ENCODE measurements around the gene STX16. TPM values are rescaled to one million over a fixed set of nuclear protein-coding genes. Genes with fewer than 3 reads are reported as not detected.
"Not testable (repeated sequence)": the region's sequence is repeated elsewhere in the genome, so short reads cannot be mapped to it uniquely, and the experiment has no call there.

STX16 gene
- total RNA-seq, 2 donors from 2014 or later: 91.6 to 114 TPM

GRCh38 chr20:58640446-58640845 is 10.6 kb upstream of the STX16 start:
- Histone ChIP-seq H3K27me3 (ENCODE audit: control insufficient read depth, insufficient read depth, low read length, poor library complexity, severe bottlenecking) (no peaks in the 10 kb centered on the region), H3K27ac (ENCODE audit: low read depth, low read length) (no peak overlapping the region), H3K36me3 (ENCODE audit: control insufficient read depth, insufficient read depth, low read length) (no peaks in the 10 kb centered on the region), H3K4me3 (ENCODE audit: low read length) (no peak overlapping the region), H3K4me1 (ENCODE audit: control insufficient read depth, insufficient read depth, low read length) (no peaks in the 10 kb centered on the region), H3K9me3 (ENCODE audit: control insufficient read depth, low read length) (no peaks in the 10 kb centered on the region), H3K9ac (ENCODE audit: extremely low read depth, low read length, poor library complexity, severe bottlenecking) (no peak overlapping the region)
- no peak for DNase-seq
- no peak for TF ChIP-seq CTCF (conservative IDR thresholded peaks at IDR 0.05)
- peaks cover 29% of the 10 kb centered on the region for H3K27me3 Mint-ChIP-seq (ENCODE audit: insufficient read depth)
- no peak overlapping the region for H3K4me3 Mint-ChIP-seq
- no peak overlapping the region for H3K27ac Mint-ChIP-seq
- no peaks in the 10 kb centered on the region for H3K9me3 Mint-ChIP-seq
- no peaks in the 10 kb centered on the region for H3K36me3 Mint-ChIP-seq (ENCODE audit: low read depth)
- H3K4me1 Mint-ChIP-seq: peaks cover 11% of the 10 kb centered on the region
- WGBS, 2 experiments (ENCODE audit: insufficient coverage in 1 of 2, insufficient read length in 1 of 2): 88 to 89% methylated on average over 9 of the region's 9 CpGs

- no peaks in the 10 kb centered on the region for H3K9me3 Mint-ChIP-seq
- Histone ChIP-seq H3K9ac (ENCODE audit: extremely low read depth, low read length, poor library complexity, severe bottlenecking) (no peak overlapping the region), H3K4me1 (ENCODE audit: control insufficient read depth, insufficient read depth, low read length) (no peaks in the 10 kb centered on the region), H3K36me3 (ENCODE audit: control insufficient read depth, insufficient read depth, low read length) (no peaks in the 10 kb centered on the region), H3K27me3 (ENCODE audit: control insufficient read depth, insufficient read depth, low read length, poor library complexity, severe bottlenecking) (no peaks in the 10 kb centered on the region), H3K4me3 (ENCODE audit: low read length) (no peak overlapping the region), H3K9me3 (ENCODE audit: control insufficient read depth, low read length) (no peaks in the 10 kb centered on the region), H3K27ac (ENCODE audit: low read depth, low read length) (no peak overlapping the region)
- no peak for TF ChIP-seq CTCF (conservative IDR thresholded peaks at IDR 0.05)
- H3K27me3 Mint-ChIP-seq (ENCODE audit: insufficient read depth): peaks cover 36% of the 10 kb centered on the region
- 93 to 95% methylated on average over 9 of the region's 9 CpGs for WGBS, 2 experiments (ENCODE audit: insufficient coverage in 1 of 2, insufficient read length in 1 of 2)
- H3K4me1 Mint-ChIP-seq: peaks cover 25% of the 10 kb centered on the region
- H3K36me3 Mint-ChIP-seq (ENCODE audit: low read depth): no peaks in the 10 kb centered on the region
- H3K4me3 Mint-ChIP-seq: no peak overlapping the region
- peak; percentile 26 for DNase-seq
- no peak overlapping the region for H3K27ac Mint-ChIP-seq
Observed at GRCh38 chr20:58642441-58642840, 8.6 kb upstream of the STX16 start.

- not testable (repeated sequence) for H3K4me3 ChIP-seq (ENCODE audit: low read length); H3K9ac ChIP-seq (ENCODE audit: extremely low read depth, low read length, poor library complexity, severe bottlenecking); H3K36me3 Mint-ChIP-seq (ENCODE audit: low read depth); H3K9me3 ChIP-seq (ENCODE audit: control insufficient read depth, low read length); DNase-seq; H3K27ac ChIP-seq (ENCODE audit: low read depth, low read length); H3K4me3 Mint-ChIP-seq; H3K27ac Mint-ChIP-seq; H3K36me3 ChIP-seq (ENCODE audit: control insufficient read depth, insufficient read depth, low read length); H3K9me3 Mint-ChIP-seq; H3K27me3 ChIP-seq (ENCODE audit: control insufficient read depth, insufficient read depth, low read length, poor library complexity, severe bottlenecking); H3K4me1 ChIP-seq (ENCODE audit: control insufficient read depth, insufficient read depth, low read length)
- 93 to 98% methylated on average over 8 to 9 of the region's 9 CpGs for WGBS, 2 experiments (ENCODE audit: insufficient coverage in 1 of 2, insufficient read length in 1 of 2)
- Mint-ChIP-seq H3K27me3 (ENCODE audit: insufficient read depth) (peaks cover 40% of the 10 kb centered on the region), H3K4me1 (peaks cover 28% of the 10 kb centered on the region)
Observed at GRCh38 chr20:58642896-58643295, 8.2 kb upstream of the STX16 start.

DNA sequence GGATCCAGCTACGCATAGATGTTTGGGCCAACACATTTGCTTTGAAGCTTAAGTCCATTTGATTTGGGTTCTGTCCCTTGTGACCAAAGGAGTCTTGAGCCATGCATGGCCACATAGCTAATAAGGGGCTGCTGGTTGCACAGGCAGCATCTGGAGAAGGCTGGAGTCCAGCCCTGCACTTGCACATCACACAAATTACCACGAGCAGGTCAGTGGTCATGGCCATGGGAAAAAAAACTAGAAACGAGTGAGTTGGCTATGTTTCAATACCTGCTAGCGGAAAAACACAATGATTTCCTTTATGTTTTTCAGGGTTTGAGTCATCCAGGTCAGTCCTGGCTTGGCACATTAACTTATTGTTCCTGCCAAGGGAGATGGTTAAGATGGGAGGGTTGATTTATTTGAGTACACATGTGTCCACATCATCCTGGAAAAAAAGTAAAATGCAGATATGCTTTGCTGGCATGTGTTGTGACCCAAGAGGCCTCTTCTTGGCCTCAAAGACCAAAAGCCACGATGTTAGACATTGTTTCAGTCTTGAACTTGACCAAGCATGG is 5.6 kb upstream of the STX16 start:
- H3K27me3 ChIP-seq (ENCODE audit: control insufficient read depth, insufficient read depth, low read length, poor library complexity, severe bottlenecking): no peaks in the 10 kb centered on the region
- TF ChIP-seq CTCF (conservative IDR thresholded peaks at IDR 0.05): no peak
- Mint-ChIP-seq H3K4me3 (no peak overlapping the region), H3K9me3 (no peaks in the 10 kb centered on the region), H3K27ac (no peak overlapping the region), H3K4me1 (peaks cover 31% of the 10 kb centered on the region), H3K36me3 (ENCODE audit: low read depth) (no peaks in the 10 kb centered on the region), H3K27me3 (ENCODE audit: insufficient read depth) (peaks cover 32% of the 10 kb centered on the region)
- 94 to 96% methylated on average over 2 to 5 of the region's 5 CpGs for WGBS, 2 experiments (ENCODE audit: insufficient coverage in 1 of 2, insufficient read length in 1 of 2)
- H3K9ac ChIP-seq (ENCODE audit: extremely low read depth, low read length, poor library complexity, severe bottlenecking): no peak overlapping the region
- H3K4me3 ChIP-seq (ENCODE audit: low read length): no peak overlapping the region
- H3K9me3 ChIP-seq (ENCODE audit: control insufficient read depth, low read length): no peaks in the 10 kb centered on the region
- no peaks in the 10 kb centered on the region for H3K36me3 ChIP-seq (ENCODE audit: control insufficient read depth, insufficient read depth, low read length)
- peak; percentile 33 for DNase-seq
- H3K27ac ChIP-seq (ENCODE audit: low read depth, low read length): no peak overlapping the region
- no peaks in the 10 kb centered on the region for H3K4me1 ChIP-seq (ENCODE audit: control insufficient read depth, insufficient read depth, low read length)
